Measurements from ENCODE around the gene NKTR.

The NKTR gene

DNA sequence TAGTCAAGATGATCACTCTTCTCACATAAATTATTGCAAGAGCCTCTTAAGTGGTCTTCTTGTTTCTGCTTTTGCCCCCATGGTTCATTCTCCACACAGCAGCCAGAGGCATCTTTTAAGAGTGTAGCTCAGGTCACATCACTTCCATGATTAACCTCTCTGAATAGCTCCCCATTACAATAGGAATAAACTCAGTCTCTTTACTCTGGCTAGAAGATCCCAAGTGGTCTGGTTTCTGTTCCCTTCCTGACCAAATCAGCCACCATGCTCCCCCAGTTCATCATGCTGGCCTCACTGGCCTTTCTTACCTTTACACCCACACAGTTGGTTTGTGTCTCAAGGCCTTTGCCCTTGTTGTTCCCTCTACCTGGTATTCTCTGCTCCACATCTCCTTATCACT, 93.9 kb downstream of the NKTR start:
- DNase-seq (ENCODE audit: low read depth): no peak

GRCh38 chr3:42696356-42697288, 96.1 kb downstream of the NKTR start:
- DNase-seq (ENCODE audit: low read depth): no peak

- DNase-seq (ENCODE audit: low read depth): no peak
Measured at GRCh38 chr3:42697289-42698051, 97.0 kb downstream of the NKTR start.
